NCI-H2227 treated with DMSO at 0.1 percent for 48 hours (cell line): Measurements from ENCODE around the gene TRIM49.
"Not testable (repeated sequence)": the region's sequence is repeated elsewhere in the genome, so short reads cannot be mapped to it uniquely, and the experiment has no call there.

Experiments
- DNase-seq: peaks from one replicate; lab custom pipeline; 2025; lab: John Stamatoyannopoulos, UW

The TRIM49 gene

GRCh38 chr11:89808475-89808874 lies at the start of gene TRIM49:
Gene TRIM49 (minus strand): TSS chr11:89808575. CDS start chr11:89804469, 4,106 bp downstream.
- DNase-seq, result not testable (repeated sequence)

GRCh38 chr11:89826694-89827093 lies 18.3 kb upstream of the TRIM49 start:
- not testable (repeated sequence) for DNase-seq

GRCh38 chr11:89820008-89820407 lies 11.6 kb upstream of the TRIM49 start:
- not testable (repeated sequence) for DNase-seq

DNA sequence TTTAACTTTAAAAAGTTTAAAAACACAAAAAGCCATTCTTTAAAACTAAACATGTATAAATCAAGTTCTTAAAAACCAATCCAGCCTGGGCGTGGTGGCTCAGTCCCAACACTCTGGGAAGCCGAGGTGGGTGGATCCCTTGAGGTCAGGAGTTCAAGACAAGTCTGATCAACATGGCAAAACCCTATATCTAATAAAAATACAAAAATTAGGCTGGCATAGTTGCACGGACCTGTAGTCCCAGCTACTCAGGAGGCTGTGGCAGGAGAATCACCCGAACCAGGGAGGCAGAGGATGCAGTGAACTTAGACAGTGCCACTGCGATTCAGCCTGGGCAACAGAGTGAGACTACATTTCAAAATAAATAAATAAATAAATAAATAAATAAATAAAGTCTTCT lies 5.2 kb upstream of the TRIM49 start:
- DNase-seq, result not testable (repeated sequence)

- DNase-seq, result not testable (repeated sequence)
These were observed 20.8 kb downstream of the TRIM49 start for GRCh38 chr11:89787506-89788063.

DNA sequence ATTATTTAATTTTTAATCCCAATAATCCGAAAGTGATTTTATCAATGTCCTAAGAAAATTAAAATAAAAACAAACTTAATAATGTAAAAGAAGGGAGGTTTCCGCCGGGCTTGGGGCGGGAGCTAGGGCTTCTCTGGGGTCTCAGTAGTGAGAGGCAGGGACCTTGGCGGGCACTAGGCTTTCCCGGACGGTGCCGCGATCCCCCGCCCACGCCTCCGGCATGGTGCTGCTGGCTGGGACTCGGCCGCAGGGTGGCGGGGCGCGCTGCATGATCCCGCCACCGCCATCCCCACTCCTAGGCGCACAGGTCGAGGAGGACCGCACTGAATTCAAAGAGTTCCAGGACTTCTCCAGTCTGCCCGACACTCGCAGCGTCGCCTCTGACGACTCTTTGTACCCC lies 22.6 kb downstream of the TRIM49 start:
- DNase-seq, result not testable (repeated sequence)

DNA sequence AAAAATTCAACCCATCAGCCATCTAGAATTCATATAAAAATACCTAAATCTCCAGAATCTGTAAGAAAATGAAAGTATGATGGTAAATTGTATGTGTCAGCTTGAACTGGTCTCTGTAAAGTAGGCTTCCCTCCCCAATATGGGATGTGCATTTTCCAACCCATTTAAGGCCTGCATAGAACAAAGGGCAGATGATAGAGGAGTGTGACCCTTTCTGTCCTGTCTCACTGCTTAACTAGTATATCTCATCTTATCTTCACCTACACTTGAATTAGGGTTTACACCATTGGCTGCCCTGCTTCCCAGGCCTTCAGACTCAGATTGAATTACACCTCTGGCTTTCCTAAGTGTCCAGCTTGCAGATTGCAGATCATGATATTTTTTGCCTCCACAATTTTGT lies 57.6 kb downstream of the TRIM49 start:
- not testable (repeated sequence) for DNase-seq
